DND-41 (cell line): ENCODE measurements around the gene IL1R2.

Source experiments
- CTCF ChIP-seq: IDR thresholded peaks from 2 replicates; pipeline ENCODE4 v1.5.1; 2012; ENCODE audit warnings: borderline replicate concordance, low read length, moderate library complexity, mild to moderate bottlenecking; ENCODE audit not compliant: poor library complexity, severe bottlenecking; ENCODE audit errors: extremely low read depth
- EZH2 ChIP-seq: IDR thresholded peaks from 3 replicates; pipeline ENCODE4 v1.6.1; 2012; ENCODE audit warnings: borderline replicate concordance, low read depth, mild to moderate bottlenecking, moderate library complexity, low read length, inconsistent platforms; ENCODE audit not compliant: severe bottlenecking

- TF ChIP-seq CTCF (no peak), EZH2 (no peak)
Measured at GRCh38 chr2:101986376-101986775, 5.4 kb upstream of the IL1R2 start.
